ENCODE data around the gene ADPGK.
"Not testable (repeated sequence)": the region's sequence is repeated elsewhere in the genome, so short reads cannot be mapped to it uniquely, and the experiment has no call there.

Gene ADPGK

GRCh38 chr15:72749700-72750099 is 33.9 kb downstream of the ADPGK start:
- no peak for DNase-seq (ENCODE audit: low spot score)

GRCh38 chr15:72740219-72740618 is 43.3 kb downstream of the ADPGK start:
- no peak for DNase-seq (ENCODE audit: low spot score)

- DNase-seq (ENCODE audit: low spot score) = no peak
These were observed 45.8 kb downstream of the ADPGK start for GRCh38 chr15:72737723-72738122.

- DNase-seq (ENCODE audit: low spot score) = no peak
These were observed 46.5 kb downstream of the ADPGK start for GRCh38 chr15:72737061-72737460.

- DNase-seq (ENCODE audit: low spot score) = no peak
These were observed 48.4 kb downstream of the ADPGK start for GRCh38 chr15:72735111-72735510.

GRCh38 chr15:72733941-72734738 is 49.4 kb downstream of the ADPGK start:
- DNase-seq (ENCODE audit: low spot score) = no peak

- DNase-seq (ENCODE audit: low spot score) = no peak
These were observed 51.0 kb downstream of the ADPGK start for GRCh38 chr15:72732516-72732915.

- DNase-seq (ENCODE audit: low spot score) = no peak
These were observed 51.5 kb downstream of the ADPGK start for GRCh38 chr15:72732086-72732485.

GRCh38 chr15:72728821-72729220 is 54.7 kb downstream of the ADPGK start:
- DNase-seq (ENCODE audit: low spot score) = no peak

- DNase-seq (ENCODE audit: low spot score) = not testable (repeated sequence)
These were observed 55.3 kb downstream of the ADPGK start for GRCh38 chr15:72728249-72728648.

GRCh38 chr15:72727154-72727553 is 56.4 kb downstream of the ADPGK start:
- no peak for DNase-seq (ENCODE audit: low spot score)

GRCh38 chr15:72725851-72726250 is 57.7 kb downstream of the ADPGK start:
- not testable (repeated sequence) for DNase-seq (ENCODE audit: low spot score)

- no peak for DNase-seq (ENCODE audit: low spot score)
These were observed 58.1 kb downstream of the ADPGK start for GRCh38 chr15:72725446-72725845.

GRCh38 chr15:72724028-72724427 is 59.5 kb downstream of the ADPGK start:
- DNase-seq (ENCODE audit: low spot score) = no peak

GRCh38 chr15:72722071-72722696 is 61.4 kb downstream of the ADPGK start:
- DNase-seq (ENCODE audit: low spot score) = peak; percentile 41

GRCh38 chr15:72708551-72709303 is 74.8 kb downstream of the ADPGK start:
- DNase-seq (ENCODE audit: low spot score) = not testable (repeated sequence)

GRCh38 chr15:72706266-72706665 is 77.3 kb downstream of the ADPGK start:
- DNase-seq (ENCODE audit: low spot score) = no peak

Measured in globus pallidus (tissue), 1 donor.